Effector memory CD4-positive, alpha-beta T cell (primary cell): Measurements from ENCODE around the gene PPP2R3B.

Experiments used
- DNase-seq, 3 donors: peaks; one replicate each; pipeline ENCODE4 v3.0.0-alpha.2; 2020
- H3K27ac ChIP-seq: 2 replicates; pipeline ENCODE4 v1.7.0; 2013; ENCODE audit warnings: mild to moderate bottlenecking, low read length, moderate library complexity; ENCODE audit not compliant: insufficient read depth, poor library complexity, severe bottlenecking
- H3K27me3 ChIP-seq: replicated peaks from 2 replicates; pipeline ENCODE4 v1.7.0; 2013; ENCODE audit warnings: mild to moderate bottlenecking, low read length; ENCODE audit not compliant: insufficient read depth, control insufficient read depth, poor library complexity, severe bottlenecking
- H3K36me3 ChIP-seq: 2 replicates; pipeline ENCODE4 v1.7.0; 2013; ENCODE audit warnings: mild to moderate bottlenecking, low read length, moderate library complexity; ENCODE audit not compliant: control insufficient read depth, insufficient read depth
- H3K4me1 ChIP-seq: 2 replicates; pipeline ENCODE4 v1.7.0; 2013; ENCODE audit warnings: low read length, mild to moderate bottlenecking; ENCODE audit not compliant: control insufficient read depth, insufficient read depth, poor library complexity, severe bottlenecking
- H3K4me3 ChIP-seq: 2 replicates; pipeline ENCODE4 v1.7.0; 2013; ENCODE audit warnings: low read length, low read depth, mild to moderate bottlenecking; ENCODE audit not compliant: insufficient read depth, poor library complexity, severe bottlenecking
- H3K9me3 ChIP-seq: 2 replicates; pipeline ENCODE4 v1.7.0; 2013; ENCODE audit warnings: mild to moderate bottlenecking, low read length, moderate library complexity; ENCODE audit not compliant: control insufficient read depth

Gene PPP2R3B

DNA sequence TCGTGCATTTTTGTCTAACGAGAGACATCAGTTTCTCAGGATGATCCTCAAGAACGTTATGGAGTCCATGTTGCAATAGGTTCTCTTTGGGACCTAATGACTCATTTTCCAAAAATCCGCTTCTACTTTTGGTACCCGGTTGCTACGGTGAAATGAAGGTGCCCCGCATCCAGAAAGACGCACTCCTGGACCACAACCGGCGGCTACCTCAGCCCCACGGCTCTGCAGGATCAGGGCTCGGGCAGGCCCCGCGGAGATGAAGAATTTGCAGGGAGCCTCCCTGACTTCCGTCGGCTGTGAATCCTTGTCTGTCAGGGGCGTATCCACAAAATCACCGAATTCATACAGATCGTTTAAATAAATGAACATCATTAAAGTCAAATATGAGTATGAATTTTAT lies 83.7 kb downstream of the PPP2R3B start:
- Histone ChIP-seq H3K27me3 (no peaks in the 10 kb centered on the region), H3K36me3 (peaks cover 18% of the 10 kb centered on the region), H3K4me3 (no peak overlapping the region)

DNA sequence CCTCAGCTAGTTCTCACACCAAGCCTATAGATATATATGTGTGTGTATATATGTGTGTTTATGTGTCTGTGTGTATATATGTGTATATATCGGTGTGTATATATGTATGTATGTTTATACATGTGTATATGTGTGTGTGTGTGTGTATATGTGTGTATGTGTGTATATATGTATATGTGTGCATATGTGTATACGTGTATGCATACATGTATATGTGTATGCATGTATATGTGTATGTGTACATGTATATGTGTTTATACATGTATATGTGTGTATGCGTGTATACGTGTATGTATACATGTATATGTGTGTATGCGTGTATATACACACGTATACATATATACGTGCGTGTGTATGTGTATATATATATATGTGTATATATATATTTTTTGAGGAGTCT lies 86.4 kb downstream of the PPP2R3B start:
- no peaks in the 10 kb centered on the region for H3K9me3 ChIP-seq
- no peak for DNase-seq
- no peak overlapping the region for H3K4me3 ChIP-seq
- no peak overlapping the region for H3K27ac ChIP-seq
- no peaks in the 10 kb centered on the region for H3K4me1 ChIP-seq
- no peaks in the 10 kb centered on the region for H3K27me3 ChIP-seq
- H3K36me3 ChIP-seq: peaks cover 9% of the 10 kb centered on the region

More for the DNA sequence above, 83.7 kb downstream of the PPP2R3B start:
- H3K4me1 ChIP-seq: no peaks in the 10 kb centered on the region
- no peaks in the 10 kb centered on the region for H3K9me3 ChIP-seq
- DNase-seq: no peak
- no peak overlapping the region for H3K27ac ChIP-seq

DNA sequence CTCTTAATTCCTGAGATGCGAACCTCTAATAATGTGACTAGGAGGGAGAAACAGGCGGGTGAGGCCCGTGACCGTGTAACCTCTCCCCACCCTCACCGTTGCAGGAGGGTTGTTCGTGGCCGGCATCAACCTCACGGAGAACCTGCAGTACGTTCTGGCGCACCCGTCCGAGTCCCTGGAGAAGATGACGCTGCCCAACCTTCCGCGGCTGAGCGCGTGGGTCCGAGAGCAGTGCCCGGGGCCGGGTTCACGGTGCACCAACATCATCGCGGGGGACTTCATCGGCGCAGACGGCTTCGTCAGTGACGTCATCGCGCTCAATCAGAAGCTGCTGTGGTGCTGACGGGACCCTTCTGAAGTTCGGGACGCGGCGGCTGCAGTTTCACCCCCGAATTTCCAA lies 87.7 kb downstream of the PPP2R3B start:
- Histone ChIP-seq H3K27ac (no peak overlapping the region), H3K27me3 (no peaks in the 10 kb centered on the region), H3K36me3 (peaks cover 5% of the 10 kb centered on the region), H3K9me3 (no peaks in the 10 kb centered on the region), H3K4me1 (no peaks in the 10 kb centered on the region), H3K4me3 (no peak overlapping the region)
- DNase-seq: no peak

DNA sequence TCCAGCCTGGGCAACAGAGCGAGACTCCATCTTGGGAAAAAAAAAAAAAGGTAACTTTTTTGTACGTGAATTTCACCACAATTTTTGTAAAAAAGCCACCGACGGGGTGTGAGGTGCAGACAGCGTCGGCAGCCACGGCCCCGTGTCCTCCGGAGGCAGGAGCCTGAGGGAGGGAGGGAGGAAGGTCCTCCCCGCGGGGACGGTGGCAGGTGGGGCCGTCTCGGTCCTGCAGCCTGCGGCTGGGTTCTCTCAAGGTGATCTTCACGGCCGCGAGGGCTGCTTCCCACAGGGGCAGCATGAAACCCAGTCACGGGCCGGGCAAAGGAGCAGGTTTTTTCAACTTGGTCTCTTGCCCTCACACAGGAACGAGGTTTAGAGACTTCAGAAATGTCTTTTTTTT lies 91.6 kb downstream of the PPP2R3B start:
- H3K4me1 ChIP-seq: no peaks in the 10 kb centered on the region
- no peaks in the 10 kb centered on the region for H3K27me3 ChIP-seq
- DNase-seq: no peak
- no peak overlapping the region for H3K4me3 ChIP-seq
- peaks cover 13% of the 10 kb centered on the region for H3K36me3 ChIP-seq
- H3K27ac ChIP-seq: no peak overlapping the region
- no peaks in the 10 kb centered on the region for H3K9me3 ChIP-seq

DNA sequence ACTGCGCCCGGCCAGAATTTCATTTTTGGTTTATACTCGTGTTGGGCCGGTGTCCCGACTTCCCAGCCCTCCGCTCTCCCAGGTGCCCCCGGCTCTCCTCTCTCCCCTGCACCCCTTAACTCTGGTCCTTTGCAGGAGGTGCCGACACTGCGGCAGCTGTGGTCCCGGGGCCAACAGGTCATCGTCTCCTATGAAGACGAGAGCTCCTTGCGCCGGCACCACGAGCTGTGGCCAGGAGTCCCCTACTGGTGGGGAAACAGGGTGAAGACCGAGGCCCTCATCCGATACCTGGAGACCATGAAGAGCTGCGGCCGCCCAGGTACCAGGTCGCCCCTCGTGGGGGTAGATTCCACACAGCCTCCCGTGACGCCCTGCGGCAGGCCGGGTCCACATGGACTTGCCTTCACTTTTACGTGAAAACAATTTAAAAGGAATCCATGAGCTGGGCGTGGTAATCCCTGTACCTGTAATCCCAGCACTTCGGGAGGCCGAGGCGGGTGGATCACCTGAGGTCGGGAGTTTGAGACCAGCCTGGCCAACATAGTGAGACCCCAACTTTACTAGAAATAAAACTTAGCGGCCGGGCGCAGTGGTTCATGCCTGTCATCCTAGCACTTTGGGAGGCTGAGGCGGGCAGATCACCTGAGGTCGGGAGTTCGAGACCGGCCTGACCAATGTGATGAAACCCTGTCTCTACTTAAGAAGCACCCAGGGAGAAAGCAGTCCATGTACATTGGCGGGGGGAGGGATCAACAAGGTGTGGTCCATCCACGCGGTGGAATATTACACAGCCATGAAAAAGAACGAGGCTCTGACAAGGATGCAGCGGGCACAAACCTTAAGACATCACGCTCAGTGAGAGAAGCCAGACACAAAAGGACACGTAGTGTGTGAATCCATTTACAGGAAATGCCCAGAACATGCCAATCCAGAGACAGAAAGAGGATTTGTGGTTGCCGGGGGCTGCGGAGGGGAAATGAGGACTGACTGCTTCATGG lies 93.5 kb downstream of the PPP2R3B start:
- no peak overlapping the region for H3K4me3 ChIP-seq
- H3K4me1 ChIP-seq: no peaks in the 10 kb centered on the region
- no peak overlapping the region for H3K27ac ChIP-seq
- no peaks in the 10 kb centered on the region for H3K27me3 ChIP-seq
- DNase-seq: no peak
- no peaks in the 10 kb centered on the region for H3K9me3 ChIP-seq
- peaks cover 23% of the 10 kb centered on the region for H3K36me3 ChIP-seq

DNA sequence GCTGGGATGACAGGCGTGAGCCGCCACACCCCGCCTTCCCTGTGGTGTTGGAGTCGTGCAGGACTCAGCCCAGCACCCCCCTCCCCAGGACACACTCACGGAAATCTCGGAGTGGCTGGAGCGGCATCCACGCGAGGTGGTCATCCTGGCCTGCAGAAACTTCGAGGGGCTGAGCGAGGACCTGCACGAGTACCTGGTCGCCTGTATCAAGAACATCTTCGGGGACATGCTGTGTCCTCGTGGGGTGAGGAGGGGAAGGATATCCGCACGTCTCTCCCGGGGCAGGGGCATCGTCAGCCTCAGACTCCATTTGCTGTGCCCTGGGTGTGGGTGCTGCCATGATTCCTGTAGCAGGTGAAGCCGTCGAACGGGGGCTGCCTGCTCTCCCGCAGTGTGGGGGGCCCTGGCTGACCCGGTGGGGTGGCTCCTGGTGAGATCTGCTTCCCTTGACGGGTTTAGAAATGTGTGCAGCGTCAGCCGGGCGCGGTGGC lies 95.3 kb downstream of the PPP2R3B start:
- no peaks in the 10 kb centered on the region for H3K27me3 ChIP-seq
- H3K36me3 ChIP-seq: peaks cover 23% of the 10 kb centered on the region
- DNase-seq: no peak
- H3K4me3 ChIP-seq: no peak overlapping the region
- no peaks in the 10 kb centered on the region for H3K4me1 ChIP-seq
- H3K9me3 ChIP-seq: no peaks in the 10 kb centered on the region
- H3K27ac ChIP-seq: no peak overlapping the region

DNA sequence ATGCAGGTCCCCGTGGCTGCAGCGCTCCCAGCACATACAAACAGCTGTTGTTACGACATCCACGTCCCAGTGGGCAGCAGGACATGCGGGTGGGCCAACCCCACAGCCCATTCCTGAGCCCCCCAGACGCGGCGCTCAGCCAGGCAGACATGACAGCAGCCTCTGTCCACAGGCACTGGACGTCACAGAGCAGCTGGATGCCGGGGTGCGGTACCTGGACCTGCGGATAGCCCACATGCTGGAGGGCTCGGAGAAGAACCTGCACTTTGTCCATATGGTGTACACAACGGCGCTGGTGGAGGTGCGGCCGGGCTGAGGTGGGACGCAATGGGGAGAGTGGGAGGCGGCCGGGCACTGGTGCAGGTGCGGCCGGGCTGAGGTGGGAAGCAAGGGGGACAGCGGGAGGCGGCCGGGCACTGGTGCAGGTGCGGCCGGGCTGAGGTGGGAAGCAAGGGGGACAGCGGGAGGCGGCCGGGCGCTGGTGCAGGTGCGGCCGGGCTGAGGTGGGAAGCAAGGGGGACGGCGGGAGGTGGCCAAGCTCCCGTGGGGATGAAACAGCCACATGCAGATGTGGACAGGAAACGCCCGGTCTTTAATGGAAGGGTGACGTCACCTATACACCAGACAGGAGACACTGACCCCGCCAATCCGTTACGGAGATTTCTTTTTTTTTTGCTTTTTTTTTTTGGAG lies 96.1 kb downstream of the PPP2R3B start:
- no peak overlapping the region for H3K4me3 ChIP-seq
- no peak overlapping the region for H3K27ac ChIP-seq
- no peaks in the 10 kb centered on the region for H3K9me3 ChIP-seq
- H3K4me1 ChIP-seq: no peaks in the 10 kb centered on the region
- H3K36me3 ChIP-seq: peaks cover 23% of the 10 kb centered on the region
- no peak for DNase-seq
- H3K27me3 ChIP-seq: no peaks in the 10 kb centered on the region

DNA sequence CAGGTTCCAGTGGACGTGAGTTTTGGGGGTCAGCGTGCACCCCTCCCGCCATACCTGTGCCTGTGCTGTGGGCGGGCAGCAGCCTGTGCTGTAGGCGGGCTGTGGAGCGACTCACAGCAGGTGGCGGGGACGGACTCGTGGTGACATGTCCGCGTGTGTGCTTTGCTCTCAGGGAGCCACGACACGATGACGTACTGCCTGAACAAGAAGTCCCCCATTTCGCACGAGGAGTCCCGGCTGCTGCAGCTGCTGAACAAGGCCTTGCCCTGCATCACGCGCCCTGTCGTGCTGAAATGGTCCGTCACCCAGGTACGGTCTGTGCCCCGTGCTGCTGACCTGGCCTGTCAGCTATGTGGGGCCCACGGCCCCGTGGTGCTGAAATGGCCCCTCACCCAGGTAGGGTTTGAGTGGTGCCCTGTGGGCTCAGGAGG lies 98.1 kb downstream of the PPP2R3B start:
- no peaks in the 10 kb centered on the region for H3K4me1 ChIP-seq
- H3K27me3 ChIP-seq: no peaks in the 10 kb centered on the region
- no peak overlapping the region for H3K27ac ChIP-seq
- peaks cover 20% of the 10 kb centered on the region for H3K36me3 ChIP-seq
- no peak overlapping the region for H3K4me3 ChIP-seq
- H3K9me3 ChIP-seq: no peaks in the 10 kb centered on the region
- no peak for DNase-seq

DNA sequence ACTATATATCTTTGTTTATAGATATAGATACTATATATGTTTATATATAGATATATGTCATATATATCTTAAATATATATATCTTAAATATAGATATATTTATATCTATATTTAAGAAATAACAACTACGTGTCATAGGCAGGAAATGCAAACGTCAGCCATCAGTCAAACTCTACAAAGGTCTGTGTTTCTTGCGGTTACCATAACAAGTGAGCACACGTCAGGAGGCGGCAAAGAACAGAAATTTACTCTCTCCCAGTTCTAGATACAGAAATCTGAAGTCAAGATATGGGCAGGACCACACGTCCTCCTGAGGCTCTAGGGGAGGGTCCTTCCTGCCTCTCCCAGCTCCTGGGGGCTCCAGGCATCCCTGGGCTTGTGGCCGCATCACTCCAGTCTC lies 99.0 kb downstream of the PPP2R3B start:
- H3K9me3 ChIP-seq: no peaks in the 10 kb centered on the region
- no peaks in the 10 kb centered on the region for H3K27me3 ChIP-seq
- H3K4me1 ChIP-seq: no peaks in the 10 kb centered on the region
- no peak overlapping the region for H3K27ac ChIP-seq
- peaks cover 17% of the 10 kb centered on the region for H3K36me3 ChIP-seq
- no peak overlapping the region for H3K4me3 ChIP-seq
- DNase-seq: no peak
